Right lobe of liver (tissue), 4 donors: ENCODE data around the gene SLA2.

Experiments used
- POLR2A ChIP-seq: fragments of 450-650 bp; IDR thresholded peaks from one replicate; pipeline ENCODE4 v1.6.1; 2017; ENCODE audit warnings: antibody characterized with exemption, mild to moderate bottlenecking
- TF ChIP-seq, protein P1 (sequence below), 4 donors: fragments of 200-600 bp in 3 of 4; fragments of 450-650 bp in 1 of 4; IDR thresholded peaks; one replicate each; pipeline versions ENCODE4 v1.5.1 to v1.8.0; 2016 to 2022; ENCODE audit warnings: antibody characterized with exemption in 4 of 4, mild to moderate bottlenecking in 2 of 4
- donor health status: DM: no; HTN: no; CAD: no.
- donor health status: DM: no; HTN: no; CAD: no.
- donor health status: DM: no; HTN: yes; CAD: no.

DNA sequence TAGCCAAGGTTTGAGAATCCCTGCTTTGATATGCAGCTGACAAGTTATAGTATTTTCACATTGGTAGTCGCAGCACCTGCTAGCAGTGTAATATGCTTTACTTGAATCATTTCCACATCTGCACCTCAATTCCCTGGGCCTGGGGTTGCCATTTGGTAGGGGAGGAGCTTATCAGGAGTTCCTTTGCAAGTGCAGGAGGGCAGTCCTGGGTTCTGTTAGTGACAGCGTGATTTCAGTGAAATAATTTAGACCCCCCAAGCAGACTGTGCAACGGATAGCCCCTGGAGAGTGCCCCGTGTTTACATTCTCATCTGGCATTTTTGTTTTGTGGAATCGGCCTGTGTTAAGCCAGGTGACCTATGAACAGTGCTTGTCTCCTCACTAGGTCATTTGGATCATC, 34.4 kb downstream of the SLA2 start:
- TF ChIP-seq, protein P1, sequence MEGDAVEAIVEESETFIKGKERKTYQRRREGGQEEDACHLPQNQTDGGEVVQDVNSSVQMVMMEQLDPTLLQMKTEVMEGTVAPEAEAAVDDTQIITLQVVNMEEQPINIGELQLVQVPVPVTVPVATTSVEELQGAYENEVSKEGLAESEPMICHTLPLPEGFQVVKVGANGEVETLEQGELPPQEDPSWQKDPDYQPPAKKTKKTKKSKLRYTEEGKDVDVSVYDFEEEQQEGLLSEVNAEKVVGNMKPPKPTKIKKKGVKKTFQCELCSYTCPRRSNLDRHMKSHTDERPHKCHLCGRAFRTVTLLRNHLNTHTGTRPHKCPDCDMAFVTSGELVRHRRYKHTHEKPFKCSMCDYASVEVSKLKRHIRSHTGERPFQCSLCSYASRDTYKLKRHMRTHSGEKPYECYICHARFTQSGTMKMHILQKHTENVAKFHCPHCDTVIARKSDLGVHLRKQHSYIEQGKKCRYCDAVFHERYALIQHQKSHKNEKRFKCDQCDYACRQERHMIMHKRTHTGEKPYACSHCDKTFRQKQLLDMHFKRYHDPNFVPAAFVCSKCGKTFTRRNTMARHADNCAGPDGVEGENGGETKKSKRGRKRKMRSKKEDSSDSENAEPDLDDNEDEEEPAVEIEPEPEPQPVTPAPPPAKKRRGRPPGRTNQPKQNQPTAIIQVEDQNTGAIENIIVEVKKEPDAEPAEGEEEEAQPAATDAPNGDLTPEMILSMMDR (IDR thresholded peaks at IDR 0.05): no peak
- no peak for TF ChIP-seq POLR2A
